NCI-H2107 (cell line): ENCODE measurements around the gene FAM216A.
"Not testable (repeated sequence)": the region's sequence is repeated elsewhere in the genome, so short reads cannot be mapped to it uniquely, and the experiment has no call there.

ENCODE experiments used
- DNase-seq: peaks from one replicate; lab custom pipeline; 2025; lab: John Stamatoyannopoulos, UW

Gene FAM216A

GRCh38 chr12:110501399-110501751 is 32.7 kb downstream of the FAM216A start:
- DNase-seq: peak; percentile 52

GRCh38 chr12:110501752-110502738 is 33.4 kb downstream of the FAM216A start, which contains the start of the genes RAD9B and VPS29:
Gene RAD9B, plus strand, starts transcription at chr12:110502331. Its CDS starts 7 bp downstream, at chr12:110502338.
Gene VPS29, minus strand, starts transcription at chr12:110502111. Its CDS starts 60 bp downstream, at chr12:110502051.
- peak; percentile 98 for DNase-seq

GRCh38 chr12:110503432-110503831 is 34.8 kb downstream of the FAM216A start:
- no peak for DNase-seq

GRCh38 chr12:110505332-110505731 is 36.7 kb downstream of the FAM216A start:
- no peak for DNase-seq

- DNase-seq: no peak
These were observed 39.5 kb downstream of the FAM216A start for GRCh38 chr12:110508071-110508586.

GRCh38 chr12:110513842-110514241 is 45.2 kb downstream of the FAM216A start:
- DNase-seq: no peak

- DNase-seq: no peak
These were observed 45.7 kb downstream of the FAM216A start for GRCh38 chr12:110514363-110514762.

GRCh38 chr12:110516995-110517394 is 48.4 kb downstream of the FAM216A start:
- no peak for DNase-seq

GRCh38 chr12:110518014-110518413 is 49.4 kb downstream of the FAM216A start:
- DNase-seq: not testable (repeated sequence)

GRCh38 chr12:110520876-110521712 is 52.4 kb downstream of the FAM216A start:
- DNase-seq: not testable (repeated sequence)

GRCh38 chr12:110528277-110528839 is 59.7 kb downstream of the FAM216A start:
- no peak for DNase-seq

GRCh38 chr12:110530511-110530910 is 61.9 kb downstream of the FAM216A start:
- no peak for DNase-seq

- peak; percentile 15 for DNase-seq
These were observed 63.2 kb downstream of the FAM216A start for GRCh38 chr12:110531741-110532333.

GRCh38 chr12:110532644-110533043 is 64.0 kb downstream of the FAM216A start:
- DNase-seq: no peak

- no peak for DNase-seq
These were observed 65.0 kb downstream of the FAM216A start for GRCh38 chr12:110533607-110534006.

GRCh38 chr12:110534811-110535210 is 66.2 kb downstream of the FAM216A start:
- DNase-seq: no peak

GRCh38 chr12:110536834-110537604 is 68.4 kb downstream of the FAM216A start:
- DNase-seq: no peak

- peak; percentile 92 for DNase-seq
These were observed 69.2 kb downstream of the FAM216A start for GRCh38 chr12:110537605-110538409.

- no peak for DNase-seq
These were observed 70.4 kb downstream of the FAM216A start for GRCh38 chr12:110538869-110539622.
